BLaER1 treated with 17β-estradiol and CSF1 and Interleukin-3, amounts not matched to agents 10 nM and 100 nM (cell line): ENCODE data around the gene SLC2A14.
A peak's percentile ranks its signal among the peaks of the same experiment; 100 is the strongest.
"Not testable (repeated sequence)": the region's sequence is repeated elsewhere in the genome, so short reads cannot be mapped to it uniquely, and the experiment has no call there.

Experiments
- H3K27ac ChIP-seq, 11 experiments: shearing (Covaris generic); formaldehyde crosslinking; 2 replicates each; pipeline ENCODE4 v1.8.1; 2022
- H3K27me3 ChIP-seq, 11 experiments: shearing (Covaris generic); formaldehyde crosslinking; 2 replicates each; pipeline ENCODE4 v1.8.1; 2022
- H3K36me3 ChIP-seq, 11 experiments: shearing (Covaris generic); formaldehyde crosslinking; 2 replicates each; pipeline ENCODE4 v1.8.1; 2022
- H3K4me1 ChIP-seq, 10 experiments: shearing (Covaris generic); formaldehyde crosslinking; 2 replicates each; pipeline ENCODE4 v1.8.1; 2022
- H3K4me2 ChIP-seq, 11 experiments: shearing (Covaris generic); formaldehyde crosslinking; 2 replicates each; pipeline ENCODE4 v1.8.1; 2022
- H3K4me3 ChIP-seq, 10 experiments: shearing (Covaris generic); formaldehyde crosslinking; 2 replicates each; pipeline ENCODE4 v1.8.1; 2022
- H3K9ac ChIP-seq, 11 experiments: shearing (Covaris generic); formaldehyde crosslinking; 2 replicates each; pipeline ENCODE4 v1.8.1; 2022
- H3K9me3 ChIP-seq, 11 experiments: shearing (Covaris generic); formaldehyde crosslinking; replicated peaks in 1 of 11; 2 replicates each; pipeline ENCODE4 v1.8.1; 2022
- H4K20me1 ChIP-seq, 11 experiments: shearing (Covaris generic); formaldehyde crosslinking; 2 replicates each; pipeline ENCODE4 v1.8.1; 2022
- Cebpa-rat ChIP-seq, 11 experiments: shearing (Covaris generic); IDR thresholded peaks; 2 replicates each; pipeline ENCODE4 v1.8.1; 2022

Gene SLC2A14

DNA sequence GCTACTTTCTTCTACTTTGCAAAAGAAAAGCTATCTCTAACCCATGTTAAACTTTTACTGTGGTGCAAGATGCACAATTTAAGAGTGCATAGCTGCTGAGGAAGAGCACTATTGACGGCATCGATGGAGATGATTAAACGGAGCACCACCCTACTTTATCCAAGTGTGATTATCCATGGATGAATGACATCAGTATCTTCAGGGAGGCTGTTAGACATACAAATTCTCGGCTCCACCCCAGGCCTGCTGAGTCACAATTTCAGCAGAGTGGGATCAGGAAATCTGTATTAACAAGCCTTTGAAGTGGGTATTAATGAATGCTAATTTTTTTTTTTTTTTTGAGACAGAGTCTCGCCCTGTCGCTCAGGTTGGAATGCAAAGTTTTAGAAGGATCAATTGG, 16.2 kb downstream of the SLC2A14 start:
- Histone ChIP-seq H3K4me3 (no peak overlapping the region), H3K9ac (no peak overlapping the region), H3K36me3 (no peaks in the 10 kb centered on the region), H4K20me1 (no peaks in the 10 kb centered on the region), H3K27me3 (no peaks in the 10 kb centered on the region), H3K4me1 (peaks cover 8 to 35% (median 18%) of the 10 kb centered on the region in 10 experiments; a peak in 18 of 20 replicates), H3K4me2 (no peak overlapping the region), H3K9me3 (no peaks in the 10 kb centered on the region), H3K27ac (no peak overlapping the region)
- no peak for TF ChIP-seq Cebpa-rat (IDR thresholded peaks at IDR 0.05)

DNA sequence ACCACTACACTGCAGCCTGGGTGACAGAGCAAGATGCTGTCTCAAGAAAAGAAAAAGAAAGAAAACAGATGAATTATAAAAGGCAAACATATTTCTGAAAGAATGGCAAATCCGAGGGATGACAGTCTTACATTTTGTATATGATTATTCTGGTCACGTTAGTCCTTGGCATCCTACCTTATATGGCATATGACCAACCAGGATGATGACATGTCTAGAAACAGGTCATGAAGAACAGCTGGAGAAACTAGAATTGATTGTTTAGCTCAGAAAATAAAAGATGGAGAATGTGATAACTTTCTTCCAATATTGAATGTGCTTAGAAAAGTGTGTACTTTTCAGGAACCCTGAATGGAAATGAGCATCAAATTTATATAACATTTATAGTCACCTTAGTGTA, 19.2 kb downstream of the SLC2A14 start:
- Histone ChIP-seq H4K20me1 (no peaks in the 10 kb centered on the region), H3K9ac (no peak overlapping the region), H3K4me1 (peaks cover 0 to 11% (median 0%) of the 10 kb centered on the region in 10 experiments; a peak in 3 of 20 replicates), H3K27ac (no peak overlapping the region), H3K4me3 (no peak overlapping the region), H3K36me3 (no peaks in the 10 kb centered on the region), H3K9me3 (no peaks in the 10 kb centered on the region), H3K4me2 (no peak overlapping the region), H3K27me3 (no peaks in the 10 kb centered on the region)
- TF ChIP-seq Cebpa-rat (IDR thresholded peaks at IDR 0.05), result no peak

DNA sequence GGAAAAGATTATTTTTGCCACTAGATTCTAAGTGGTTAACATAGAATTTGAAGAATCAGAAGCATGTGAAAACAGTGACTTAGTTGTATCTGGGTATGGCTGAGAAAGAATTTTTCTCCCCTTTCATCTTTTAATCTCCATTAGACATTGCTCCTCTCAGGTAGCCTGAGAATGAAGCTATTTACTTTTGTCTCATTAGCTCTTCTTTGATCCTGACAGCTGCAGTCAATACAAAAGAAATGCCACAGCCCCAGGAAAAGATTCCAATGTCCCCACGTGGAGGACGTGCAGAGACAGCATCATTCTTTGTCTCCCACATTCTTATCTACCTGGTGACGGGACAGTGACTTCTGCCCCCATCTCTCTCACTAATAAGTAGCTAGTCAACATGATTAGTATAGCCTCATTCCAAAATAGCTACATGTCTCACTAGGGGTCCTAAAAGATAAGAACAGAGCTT, 21.1 kb downstream of the SLC2A14 start:
- H3K36me3 ChIP-seq, H3K4me2 ChIP-seq, H3K9me3 ChIP-seq, H3K27me3 ChIP-seq, H3K4me3 ChIP-seq, H3K9ac ChIP-seq, H3K27ac ChIP-seq, H4K20me1 ChIP-seq: not testable (repeated sequence)
- peaks cover 0 to 18% (median 12%) of the 10 kb centered on the region in 10 experiments; a peak in 13 of 20 replicates for H3K4me1 ChIP-seq

DNA sequence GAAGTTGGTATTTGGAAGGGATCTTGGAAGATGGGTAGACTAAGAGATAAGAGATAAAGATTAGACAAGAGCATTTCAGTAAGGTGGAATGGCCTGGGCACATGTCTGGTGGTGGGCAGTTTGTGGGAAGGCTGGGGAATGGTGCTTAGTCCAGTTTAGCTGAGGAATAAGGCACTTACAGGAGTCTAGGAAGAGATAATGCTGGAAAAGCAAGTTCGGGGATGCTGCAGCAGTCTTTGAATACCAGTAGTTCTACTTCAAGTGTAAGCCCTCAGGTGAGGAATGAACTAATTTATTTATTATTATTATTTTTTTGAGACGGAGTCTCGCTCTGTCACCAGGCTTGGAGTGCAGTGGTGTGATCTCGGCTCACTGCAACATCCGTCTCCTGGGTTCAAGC, 22.6 kb downstream of the SLC2A14 start:
- not testable (repeated sequence) for H3K27ac ChIP-seq, H3K36me3 ChIP-seq, H4K20me1 ChIP-seq, H3K9me3 ChIP-seq, H3K4me2 ChIP-seq, H3K9ac ChIP-seq, H3K4me3 ChIP-seq, H3K27me3 ChIP-seq
- peaks cover 0 to 25% (median 13%) of the 10 kb centered on the region in 10 experiments; a peak in 13 of 20 replicates for H3K4me1 ChIP-seq

DNA sequence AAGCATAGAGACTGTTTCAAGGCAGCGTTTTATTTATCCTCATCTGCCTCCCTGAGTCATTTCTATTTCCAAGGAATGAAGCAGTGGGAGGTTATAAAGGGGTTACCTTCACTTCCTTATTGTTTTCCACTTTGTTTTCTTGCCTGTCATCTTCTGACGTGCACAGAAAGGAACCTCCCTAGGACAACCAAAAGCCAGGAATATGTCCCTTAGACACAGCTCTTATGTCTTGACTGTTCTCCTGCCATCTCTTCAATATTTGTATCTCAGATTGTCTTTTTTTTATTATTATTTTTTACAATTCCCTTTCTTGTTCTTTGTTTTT, 24.7 kb downstream of the SLC2A14 start:
- not testable (repeated sequence) for H3K36me3 ChIP-seq, H4K20me1 ChIP-seq, H3K27me3 ChIP-seq, H3K9ac ChIP-seq, H3K4me3 ChIP-seq
- Histone ChIP-seq H3K4me1 (peaks cover 0 to 39% (median 24%) of the 10 kb centered on the region in 10 experiments; a peak in 16 of 20 replicates), H3K9me3 (peaks cover 0 to 11% (median 0%) of the 10 kb centered on the region in 11 experiments; a peak in 1 of 22 replicates), H3K27ac (peak overlapping the region in 1 of 11 experiments; percentile 30; a peak in 2 of 22 replicates), H3K4me2 (peak overlapping the region in 3 of 11 experiments; percentile 10 to 41 (median 21); a peak in 3 of 22 replicates)

DNA sequence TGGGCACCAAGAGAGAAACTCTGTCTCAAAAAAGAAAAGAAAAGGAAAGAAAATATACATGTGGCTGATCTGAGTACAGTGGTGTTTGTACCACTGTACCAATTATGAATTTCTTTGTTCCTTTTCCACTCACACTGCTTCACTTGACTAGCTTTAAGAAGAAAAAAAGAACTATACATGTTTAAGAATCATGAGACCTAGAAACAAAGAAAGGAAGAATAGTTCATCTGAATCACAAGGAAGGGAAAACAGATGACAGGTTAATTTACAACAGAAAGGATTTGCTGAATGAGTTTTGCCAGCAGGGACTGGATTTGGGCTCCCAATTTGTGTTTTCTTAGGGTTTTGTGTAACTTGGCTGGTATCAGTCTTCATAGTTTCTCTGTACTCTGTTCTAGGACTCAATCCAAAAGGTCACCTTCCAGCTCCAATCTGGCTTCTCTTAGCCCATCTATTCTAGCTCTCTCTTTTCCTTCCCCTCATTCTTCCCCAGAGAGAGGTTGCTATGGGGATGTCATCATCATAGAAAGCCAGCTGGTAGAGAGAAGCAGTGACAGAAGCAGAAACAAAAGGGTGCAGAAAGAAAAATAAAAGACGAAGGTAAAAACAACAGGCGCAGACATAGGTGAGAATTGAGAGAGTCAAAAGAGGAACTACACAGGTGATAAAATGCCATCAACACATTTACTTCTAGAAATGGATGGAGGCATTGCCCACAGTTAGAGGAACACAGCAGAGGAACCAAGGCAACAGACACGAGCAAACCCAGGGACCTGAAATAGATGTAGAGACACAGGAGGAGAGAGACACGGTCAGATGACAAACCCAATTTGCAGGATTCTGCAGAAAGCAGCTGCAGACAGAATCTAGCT, 25.3 kb downstream of the SLC2A14 start:
- peaks cover 0 to 11% (median 0%) of the 10 kb centered on the region in 11 experiments; a peak in 1 of 22 replicates for H3K9me3 ChIP-seq
- H3K4me3 ChIP-seq, H4K20me1 ChIP-seq, H3K27me3 ChIP-seq, H3K36me3 ChIP-seq: not testable (repeated sequence)
- H3K27ac ChIP-seq, result peak overlapping the region in 7 of 11 experiments; percentile 11 to 61 (median 56); a peak in 11 of 22 replicates
- peaks cover 0 to 45% (median 29%) of the 10 kb centered on the region in 10 experiments; a peak in 17 of 20 replicates for H3K4me1 ChIP-seq
- peak overlapping the region in 6 of 11 experiments; percentile 19 to 51 (median 42); a peak in 10 of 22 replicates for H3K4me2 ChIP-seq
- peak overlapping the region in 1 of 11 experiments; percentile 2; a peak in 2 of 22 replicates for H3K9ac ChIP-seq

DNA sequence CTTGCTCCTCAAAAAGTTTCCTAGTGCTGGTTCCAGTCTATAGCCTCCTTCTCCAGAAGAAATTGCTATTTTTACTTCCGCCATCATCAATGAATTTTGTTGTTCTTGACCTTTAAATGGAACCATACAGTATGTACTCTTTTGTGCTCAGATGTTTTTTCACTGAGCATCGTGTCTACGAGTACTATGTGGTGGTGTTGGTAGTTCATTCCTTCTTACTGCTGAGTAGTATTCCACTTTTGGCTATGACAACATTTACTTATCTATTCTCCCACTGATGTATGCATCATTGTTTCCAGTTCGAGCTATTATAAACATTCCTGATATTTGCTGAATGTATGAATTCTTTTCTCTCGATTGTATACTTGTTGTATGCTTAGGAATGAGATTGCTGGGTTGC, 28.6 kb downstream of the SLC2A14 start:
- peak overlapping the region in 8 of 11 experiments; percentile 12 to 65 (median 42); a peak in 11 of 22 replicates for H3K9ac ChIP-seq
- H3K9me3 ChIP-seq, result peaks cover 0 to 11% (median 0%) of the 10 kb centered on the region in 11 experiments; a peak in 1 of 22 replicates
- no peak for TF ChIP-seq Cebpa-rat (IDR thresholded peaks at IDR 0.05)
- peak overlapping the region in 9 of 11 experiments; percentile 35 to 68 (median 51); a peak in 18 of 22 replicates for H3K4me2 ChIP-seq
- H3K4me1 ChIP-seq, result peaks cover 0 to 55% (median 34%) of the 10 kb centered on the region in 10 experiments; a peak in 17 of 20 replicates
- no peaks in the 10 kb centered on the region for H3K36me3 ChIP-seq
- no peaks in the 10 kb centered on the region for H3K27me3 ChIP-seq
- H3K27ac ChIP-seq, result peak overlapping the region in 9 of 11 experiments; percentile 37 to 86 (median 72); a peak in 18 of 22 replicates
- peak overlapping the region in 5 of 10 experiments; percentile 7 to 34 (median 28); a peak in 4 of 20 replicates for H3K4me3 ChIP-seq
- no peaks in the 10 kb centered on the region for H4K20me1 ChIP-seq

DNA sequence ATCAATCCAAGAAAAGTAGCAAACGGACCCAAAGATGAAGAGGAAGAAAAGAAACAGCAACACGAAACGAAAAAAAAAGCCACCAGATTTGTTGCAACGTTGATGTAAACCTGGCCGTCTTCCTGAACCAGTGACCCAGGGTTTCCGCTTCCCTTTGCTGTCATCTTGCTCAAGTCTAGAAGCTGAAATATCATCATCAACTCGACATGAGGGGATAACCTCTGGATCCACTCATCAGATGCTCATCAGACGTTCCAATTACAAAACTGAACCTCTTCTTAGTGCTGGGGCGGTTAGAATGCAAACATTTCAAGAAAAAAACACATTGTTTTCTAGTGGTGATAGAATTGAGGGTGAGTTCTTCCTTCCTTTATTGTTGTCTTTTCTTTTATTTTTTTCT, 29.1 kb downstream of the SLC2A14 start:
- Histone ChIP-seq H3K4me2 (peak overlapping the region in 10 of 11 experiments; percentile 35 to 68 (median 50); a peak in 17 of 22 replicates), H3K4me1 (peaks cover 0 to 51% (median 34%) of the 10 kb centered on the region in 10 experiments; a peak in 17 of 20 replicates), H3K4me3 (peak overlapping the region in 4 of 10 experiments; percentile 19 to 34 (median 28); a peak in 6 of 20 replicates)

DNA sequence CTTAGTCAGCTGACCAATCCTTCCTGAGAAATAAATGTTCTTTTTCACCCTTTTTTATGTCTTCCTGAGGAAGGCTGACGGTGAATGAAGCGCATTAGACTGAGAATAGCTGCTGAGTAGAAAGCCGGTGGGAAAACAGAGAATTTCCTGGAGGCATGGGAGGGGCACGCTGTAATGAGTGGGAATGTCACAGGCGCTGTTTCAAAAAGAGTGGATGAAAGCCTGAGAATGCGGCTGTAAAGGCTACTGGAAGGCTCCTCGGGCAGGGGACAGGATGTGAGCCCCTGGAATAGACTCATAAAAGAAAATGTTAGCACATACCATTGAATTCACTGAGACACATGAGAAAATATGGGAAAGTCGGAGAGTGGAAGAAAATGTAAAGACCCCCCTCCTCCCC, 29.6 kb downstream of the SLC2A14 start:
- Histone ChIP-seq H3K4me2 (peak overlapping the region; percentile 25 to 56 (median 44); a peak in 16 of 22 replicates), H3K9me3 (peaks cover 0 to 11% (median 0%) of the 10 kb centered on the region in 11 experiments; a peak in 1 of 22 replicates), H3K4me1 (peaks cover 0 to 49% (median 30%) of the 10 kb centered on the region in 10 experiments; a peak in 17 of 20 replicates), H3K9ac (peak overlapping the region in 9 of 11 experiments; percentile 42 to 77 (median 62); a peak in 12 of 22 replicates), H3K27ac (peak overlapping the region in 9 of 11 experiments; percentile 38 to 83 (median 76); a peak in 17 of 22 replicates)
- H4K20me1 ChIP-seq, H3K4me3 ChIP-seq, H3K36me3 ChIP-seq, H3K27me3 ChIP-seq: not testable (repeated sequence)

More for the DNA sequence above, 29.1 kb downstream of the SLC2A14 start:
- Histone ChIP-seq H3K9ac (peak overlapping the region in 8 of 11 experiments; percentile 12 to 65 (median 42); a peak in 11 of 22 replicates), H3K9me3 (peaks cover 0 to 11% (median 0%) of the 10 kb centered on the region in 11 experiments; a peak in 1 of 22 replicates), H3K27ac (peak overlapping the region in 9 of 11 experiments; percentile 37 to 86 (median 72); a peak in 18 of 22 replicates)
- not testable (repeated sequence) for H3K36me3 ChIP-seq, H4K20me1 ChIP-seq, H3K27me3 ChIP-seq

DNA sequence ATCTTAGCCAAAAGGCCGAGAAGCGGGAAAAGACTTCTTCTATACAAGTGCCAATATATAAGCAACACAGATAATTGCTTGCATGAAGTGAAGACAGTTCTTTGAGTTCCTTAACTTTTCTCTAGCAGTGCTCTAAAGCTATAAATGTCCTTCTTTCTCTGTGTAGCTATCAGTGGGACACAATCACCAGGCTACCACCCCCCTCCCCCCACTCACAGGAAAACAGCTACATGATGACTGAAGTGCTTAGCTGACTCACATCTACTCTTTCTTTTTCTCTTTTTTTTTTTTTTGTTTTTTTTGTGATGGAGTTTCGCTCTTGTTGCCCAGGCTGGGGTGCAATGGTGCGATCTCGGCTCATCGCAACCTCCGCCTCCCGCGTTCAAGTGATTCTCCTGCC, 30.3 kb downstream of the SLC2A14 start:
- H3K36me3 ChIP-seq, H4K20me1 ChIP-seq, H3K27me3 ChIP-seq, H3K4me3 ChIP-seq: not testable (repeated sequence)
- peak overlapping the region in 9 of 11 experiments; percentile 25 to 56 (median 44); a peak in 14 of 22 replicates for H3K4me2 ChIP-seq
- H3K9ac ChIP-seq, result peak overlapping the region in 3 of 11 experiments; percentile 73 to 77 (median 73); a peak in 5 of 22 replicates
- H3K27ac ChIP-seq, result peak overlapping the region in 8 of 11 experiments; percentile 68 to 83 (median 77); a peak in 14 of 22 replicates
- H3K9me3 ChIP-seq, result peaks cover 0 to 11% (median 0%) of the 10 kb centered on the region in 11 experiments; a peak in 1 of 22 replicates
- H3K4me1 ChIP-seq, result peaks cover 0 to 46% (median 26%) of the 10 kb centered on the region in 10 experiments; a peak in 17 of 20 replicates

DNA sequence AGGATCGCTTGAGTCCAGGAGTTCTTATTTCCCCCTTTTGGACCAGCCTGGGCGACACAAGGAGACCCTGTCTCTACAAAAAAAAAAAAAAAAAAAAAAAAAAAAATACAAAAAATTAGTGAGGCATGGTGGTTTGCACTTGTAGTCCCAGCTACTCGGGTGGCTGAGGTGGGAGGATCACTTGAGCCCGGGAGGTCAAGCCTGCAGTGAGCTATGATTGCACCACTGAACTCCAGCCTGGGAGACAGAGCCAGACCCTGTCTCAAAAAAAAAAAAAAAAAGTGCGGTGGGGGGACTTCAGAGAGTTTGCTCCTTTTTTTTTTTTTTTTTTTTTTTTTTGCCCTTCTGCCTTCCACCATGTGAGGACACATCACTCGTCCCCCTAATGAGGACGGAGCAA, 32.9 kb downstream of the SLC2A14 start:
- not testable (repeated sequence) for H3K4me2 ChIP-seq, H4K20me1 ChIP-seq, H3K9ac ChIP-seq, H3K9me3 ChIP-seq, H3K4me3 ChIP-seq, H3K27me3 ChIP-seq, H3K36me3 ChIP-seq, H3K27ac ChIP-seq
- H3K4me1 ChIP-seq, result peaks cover 0 to 35% (median 23%) of the 10 kb centered on the region in 10 experiments; a peak in 16 of 20 replicates

DNA sequence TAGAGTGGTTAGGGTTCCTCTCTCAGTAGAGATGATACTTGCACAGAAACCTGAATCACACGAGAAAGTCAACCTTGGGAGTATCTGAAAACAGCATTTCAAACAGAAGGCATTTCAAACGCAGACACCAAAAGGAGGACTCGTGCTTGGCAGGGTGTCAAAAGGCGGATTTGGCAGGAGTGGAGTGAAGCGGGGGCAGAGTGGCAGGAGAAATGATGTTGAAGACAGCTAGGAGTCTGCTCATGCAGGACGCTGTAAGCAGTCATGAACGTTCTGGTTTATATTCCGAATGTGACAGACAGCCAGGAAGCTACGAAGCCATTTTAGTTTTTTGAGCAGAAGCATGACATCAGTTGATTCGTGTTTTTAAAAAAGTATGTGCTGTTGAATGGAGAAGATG, 33.5 kb downstream of the SLC2A14 start:
- H3K9ac ChIP-seq, H3K36me3 ChIP-seq, H3K4me2 ChIP-seq, H3K27ac ChIP-seq, H3K27me3 ChIP-seq, H3K9me3 ChIP-seq, H4K20me1 ChIP-seq, H3K4me3 ChIP-seq: not testable (repeated sequence)
- H3K4me1 ChIP-seq, result peaks cover 0 to 29% (median 18%) of the 10 kb centered on the region in 10 experiments; a peak in 16 of 20 replicates
